Liver (tissue), 9 donors: ENCODE data around the gene NOS1. TPM values are rescaled to one million over a fixed set of nuclear protein-coding genes. Genes with fewer than 3 reads are reported as not detected.

Experiments
- DNase-seq: peaks from one replicate; pipeline ENCODE4 v3.0.0-alpha.2; 2017; ENCODE audit warnings: low spot score
- H3K27ac ChIP-seq, 2 donors: one replicate each; pipeline ENCODE4 v1.7.0; 2013; ENCODE audit warnings: inconsistent platforms in 2 of 2, low read length in 2 of 2, control low read depth in 1 of 2, low read depth in 1 of 2, mild to moderate bottlenecking in 1 of 2
- H3K27me3 ChIP-seq, 4 donors: one replicate each; pipeline versions ENCODE4 v1.6.1 to v1.7.0; 2013; ENCODE audit warnings: low read length in 3 of 4, inconsistent platforms in 1 of 4, mild to moderate bottlenecking in 1 of 4, moderate library complexity in 1 of 4; ENCODE audit not compliant: control insufficient read depth in 4 of 4, insufficient read depth in 4 of 4
- H3K36me3 ChIP-seq, 4 donors: one replicate each; pipeline versions ENCODE4 v1.6.1 to v1.7.0; 2013; ENCODE audit warnings: low read length in 3 of 4, mild to moderate bottlenecking in 3 of 4, low read depth in 1 of 4, moderate library complexity in 1 of 4; ENCODE audit not compliant: control insufficient read depth in 4 of 4, insufficient read depth in 3 of 4
- H3K4me1 ChIP-seq, 4 donors: one replicate each; pipeline versions ENCODE4 v1.6.1 to v1.7.0; 2013; ENCODE audit warnings: low read length in 3 of 4, mild to moderate bottlenecking in 3 of 4, moderate library complexity in 1 of 4; ENCODE audit not compliant: control insufficient read depth in 4 of 4, insufficient read depth in 4 of 4
- H3K4me3 ChIP-seq, 3 donors: one replicate each; pipeline versions ENCODE4 v1.6.1 to v1.7.0; 2013; ENCODE audit warnings: low read length in 3 of 3, control low read depth in 1 of 3, low read depth in 1 of 3, mild to moderate bottlenecking in 1 of 3
- H3K9ac ChIP-seq, 2 donors: one replicate each; pipeline ENCODE4 v1.7.0; 2013; ENCODE audit warnings: low read length in 2 of 2, mild to moderate bottlenecking in 2 of 2, moderate library complexity in 2 of 2, control low read depth in 1 of 2, low read depth in 1 of 2
- H3K9me3 ChIP-seq, 4 donors: one replicate each; pipeline versions ENCODE4 v1.6.1 to v1.7.0; 2013; ENCODE audit warnings: low read length in 3 of 4; ENCODE audit not compliant: control insufficient read depth in 4 of 4
- EGR1 ChIP-seq, 2 donors: IDR thresholded peaks; 2 replicates each; pipeline ENCODE4 v1.6.1; 2016 to 2018; ENCODE audit warnings: antibody characterized with exemption in 2 of 2, low read depth in 2 of 2
- FOXA1 ChIP-seq: IDR thresholded peaks from 2 replicates; pipeline ENCODE4 v1.6.1; 2016; ENCODE audit warnings: antibody characterized with exemption
- FOXA2 ChIP-seq: IDR thresholded peaks from 2 replicates; pipeline ENCODE4 v1.6.1; 2016; ENCODE audit warnings: antibody characterized with exemption
- GABPA ChIP-seq, 2 donors: IDR thresholded peaks in 1 of 2; conservative IDR thresholded peaks in 1 of 2; 2 replicates each; pipeline ENCODE4 v1.6.1; 2016; ENCODE audit warnings: antibody characterized with exemption in 2 of 2, mild to moderate bottlenecking in 1 of 2, moderate library complexity in 1 of 2
- HNF4A ChIP-seq, 2 donors: conservative IDR thresholded peaks; 2 replicates each; pipeline ENCODE4 v1.6.1; 2016; ENCODE audit warnings: antibody characterized with exemption in 2 of 2, mild to moderate bottlenecking in 2 of 2
- HNF4G ChIP-seq: IDR thresholded peaks from 2 replicates; pipeline ENCODE4 v1.6.1; 2016; ENCODE audit warnings: antibody characterized with exemption
- JUND ChIP-seq, 2 donors: IDR thresholded peaks; 2 replicates each; pipeline ENCODE4 v1.6.1; 2016; ENCODE audit warnings: antibody characterized with exemption in 2 of 2
- NR2F2 ChIP-seq: IDR thresholded peaks from 2 replicates; pipeline ENCODE4 v1.6.1; 2016; ENCODE audit warnings: antibody characterized with exemption
- RAD21 ChIP-seq, 2 donors: IDR thresholded peaks; 2 replicates each; pipeline ENCODE4 v1.6.1; 2016; ENCODE audit warnings: antibody characterized with exemption in 2 of 2, mild to moderate bottlenecking in 2 of 2
- RXRA ChIP-seq, 2 donors: IDR thresholded peaks; 2 replicates each; pipeline ENCODE4 v1.6.1; 2017 to 2018; ENCODE audit warnings: antibody characterized with exemption in 2 of 2, mild to moderate bottlenecking in 1 of 2
- SP1 ChIP-seq: IDR thresholded peaks from 2 replicates; pipeline ENCODE4 v1.6.1; 2018; ENCODE audit warnings: antibody characterized with exemption, mild to moderate bottlenecking
- TAF1 ChIP-seq: conservative IDR thresholded peaks from 2 replicates; pipeline ENCODE4 v1.6.1; 2016; ENCODE audit warnings: antibody characterized with exemption, mild to moderate bottlenecking
- YY1 ChIP-seq: IDR thresholded peaks from 2 replicates; pipeline ENCODE4 v1.6.1; 2016; ENCODE audit warnings: antibody characterized with exemption, mild to moderate bottlenecking
- WGBS: extraction: QIAGEN DNeasy Blood & Tissue Kit; methylation state at CpG from one replicate; pipeline ENCODE4 v1.1.7; 2013; 5-methylcytosine and 5-hydroxymethylcytosine counted together
- polyA plus RNA-seq, 2 donors: library from polyadenylated mRNA; stranded (reverse) in 1 of 2; unstranded in 1 of 2; fragments of 200-250 nt in 1 of 2; fragments of >200 nt in 1 of 2; fragmentation: Nextera tagmentation in 1 of 2; extraction: Ambion mirVana in 1 of 2; gene quantifications; one replicate each; pipeline versions ENCODE4 v1.2.1 to v1.2.3, GENCODE V29; 2013 to 2015
- total RNA-seq, 2 donors: library from RNA; depleted of rRNA; stranded (reverse); fragments of >200 nt; gene quantifications; one replicate each; pipeline ENCODE4 v1.2.3, GENCODE V29; 2014
- TF ChIP-seq, protein P1 (sequence below): IDR thresholded peaks from 2 replicates; pipeline ENCODE4 v1.6.1; 2016; ENCODE audit warnings: antibody characterized with exemption, mild to moderate bottlenecking
- TF ChIP-seq, protein P2 (sequence below): IDR thresholded peaks from 2 replicates; pipeline ENCODE4 v1.6.1; 2016; ENCODE audit warnings: antibody characterized with exemption
- TF ChIP-seq, protein P3 (sequence below): fragments of 150-350 bp; IDR thresholded peaks from 2 replicates; pipeline ENCODE4 v1.5.1; 2017; ENCODE audit warnings: improper control_type of control experiment, low read depth, low read length; ENCODE audit not compliant: missing input control
- TF ChIP-seq, protein P4 (sequence below): IDR thresholded peaks from 2 replicates; pipeline ENCODE4 v1.6.1; 2016; ENCODE audit warnings: antibody characterized with exemption
- TF ChIP-seq, protein P5 (sequence below): IDR thresholded peaks from 2 replicates; pipeline ENCODE4 v1.6.1; 2016; ENCODE audit warnings: antibody characterized with exemption
- donor health status: healthy.
- donor health status: healthy.
- donor health status: healthy.
- donor health status: healthy.
- donor health status: healthy.

The NOS1 gene
- total and polyA plus RNA-seq, 4 donors = under 0.01 to 0.08 (median 0.01) TPM; not detected in 1

DNA sequence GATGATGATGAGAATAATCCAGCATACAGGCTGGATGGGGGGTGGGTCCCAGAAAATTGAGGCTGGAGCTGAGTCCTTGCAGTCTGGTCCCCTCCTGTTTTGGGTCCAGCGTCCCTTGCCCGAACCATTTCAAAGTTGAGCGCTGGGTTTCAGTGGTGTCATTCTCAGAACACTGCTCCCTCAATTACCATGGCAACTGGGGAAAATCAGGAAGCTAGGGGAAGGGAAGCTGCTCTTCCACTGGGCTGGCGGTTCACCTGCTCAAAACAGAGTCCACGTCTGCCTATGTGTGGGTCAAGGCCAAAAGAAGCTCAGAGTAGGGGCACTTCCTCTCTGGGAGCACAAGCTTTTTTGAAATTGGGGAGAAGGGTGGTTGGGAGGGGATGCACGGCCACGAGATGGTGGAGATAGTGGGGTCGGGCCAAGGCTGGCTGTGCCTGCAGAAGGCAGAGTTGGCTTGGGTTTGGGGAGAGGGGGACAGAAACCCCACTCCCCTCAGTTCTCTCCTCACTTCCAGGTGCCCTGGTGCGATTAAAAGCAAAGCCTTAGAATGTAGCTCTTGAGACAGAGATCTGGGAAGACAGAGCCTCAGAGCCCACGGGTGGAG is 1.7 kb upstream of the NOS1 start:
- no peak overlapping the region for H3K9ac ChIP-seq
- H3K4me3 ChIP-seq = no peak overlapping the region
- no peak for DNase-seq
- H3K27ac ChIP-seq = no peak overlapping the region
- H3K36me3 ChIP-seq = no peaks in the 10 kb centered on the region
- 39% methylated on average over 10 of the region's 10 CpGs for WGBS
- no peaks in the 10 kb centered on the region for H3K9me3 ChIP-seq
- H3K4me1 ChIP-seq = peaks cover 0 to 10% (median 2%) of the 10 kb centered on the region in 4 donors
- TF ChIP-seq SP1 = no peak
- no peak for TF ChIP-seq RXRA (IDR thresholded peaks at IDR 0.05)
- TF ChIP-seq, protein P1, sequence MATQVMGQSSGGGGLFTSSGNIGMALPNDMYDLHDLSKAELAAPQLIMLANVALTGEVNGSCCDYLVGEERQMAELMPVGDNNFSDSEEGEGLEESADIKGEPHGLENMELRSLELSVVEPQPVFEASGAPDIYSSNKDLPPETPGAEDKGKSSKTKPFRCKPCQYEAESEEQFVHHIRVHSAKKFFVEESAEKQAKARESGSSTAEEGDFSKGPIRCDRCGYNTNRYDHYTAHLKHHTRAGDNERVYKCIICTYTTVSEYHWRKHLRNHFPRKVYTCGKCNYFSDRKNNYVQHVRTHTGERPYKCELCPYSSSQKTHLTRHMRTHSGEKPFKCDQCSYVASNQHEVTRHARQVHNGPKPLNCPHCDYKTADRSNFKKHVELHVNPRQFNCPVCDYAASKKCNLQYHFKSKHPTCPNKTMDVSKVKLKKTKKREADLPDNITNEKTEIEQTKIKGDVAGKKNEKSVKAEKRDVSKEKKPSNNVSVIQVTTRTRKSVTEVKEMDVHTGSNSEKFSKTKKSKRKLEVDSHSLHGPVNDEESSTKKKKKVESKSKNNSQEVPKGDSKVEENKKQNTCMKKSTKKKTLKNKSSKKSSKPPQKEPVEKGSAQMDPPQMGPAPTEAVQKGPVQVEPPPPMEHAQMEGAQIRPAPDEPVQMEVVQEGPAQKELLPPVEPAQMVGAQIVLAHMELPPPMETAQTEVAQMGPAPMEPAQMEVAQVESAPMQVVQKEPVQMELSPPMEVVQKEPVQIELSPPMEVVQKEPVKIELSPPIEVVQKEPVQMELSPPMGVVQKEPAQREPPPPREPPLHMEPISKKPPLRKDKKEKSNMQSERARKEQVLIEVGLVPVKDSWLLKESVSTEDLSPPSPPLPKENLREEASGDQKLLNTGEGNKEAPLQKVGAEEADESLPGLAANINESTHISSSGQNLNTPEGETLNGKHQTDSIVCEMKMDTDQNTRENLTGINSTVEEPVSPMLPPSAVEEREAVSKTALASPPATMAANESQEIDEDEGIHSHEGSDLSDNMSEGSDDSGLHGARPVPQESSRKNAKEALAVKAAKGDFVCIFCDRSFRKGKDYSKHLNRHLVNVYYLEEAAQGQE = no peak
- TF ChIP-seq RAD21 (IDR thresholded peaks at IDR 0.05) = no peak
- no peak for TF ChIP-seq FOXA2
- TF ChIP-seq, protein P2, sequence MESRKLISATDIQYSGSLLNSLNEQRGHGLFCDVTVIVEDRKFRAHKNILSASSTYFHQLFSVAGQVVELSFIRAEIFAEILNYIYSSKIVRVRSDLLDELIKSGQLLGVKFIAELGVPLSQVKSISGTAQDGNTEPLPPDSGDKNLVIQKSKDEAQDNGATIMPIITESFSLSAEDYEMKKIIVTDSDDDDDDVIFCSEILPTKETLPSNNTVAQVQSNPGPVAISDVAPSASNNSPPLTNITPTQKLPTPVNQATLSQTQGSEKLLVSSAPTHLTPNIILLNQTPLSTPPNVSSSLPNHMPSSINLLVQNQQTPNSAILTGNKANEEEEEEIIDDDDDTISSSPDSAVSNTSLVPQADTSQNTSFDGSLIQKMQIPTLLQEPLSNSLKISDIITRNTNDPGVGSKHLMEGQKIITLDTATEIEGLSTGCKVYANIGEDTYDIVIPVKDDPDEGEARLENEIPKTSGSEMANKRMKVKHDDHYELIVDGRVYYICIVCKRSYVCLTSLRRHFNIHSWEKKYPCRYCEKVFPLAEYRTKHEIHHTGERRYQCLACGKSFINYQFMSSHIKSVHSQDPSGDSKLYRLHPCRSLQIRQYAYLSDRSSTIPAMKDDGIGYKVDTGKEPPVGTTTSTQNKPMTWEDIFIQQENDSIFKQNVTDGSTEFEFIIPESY = no peak
- TF ChIP-seq TAF1 = no peak
- TF ChIP-seq, protein P3, sequence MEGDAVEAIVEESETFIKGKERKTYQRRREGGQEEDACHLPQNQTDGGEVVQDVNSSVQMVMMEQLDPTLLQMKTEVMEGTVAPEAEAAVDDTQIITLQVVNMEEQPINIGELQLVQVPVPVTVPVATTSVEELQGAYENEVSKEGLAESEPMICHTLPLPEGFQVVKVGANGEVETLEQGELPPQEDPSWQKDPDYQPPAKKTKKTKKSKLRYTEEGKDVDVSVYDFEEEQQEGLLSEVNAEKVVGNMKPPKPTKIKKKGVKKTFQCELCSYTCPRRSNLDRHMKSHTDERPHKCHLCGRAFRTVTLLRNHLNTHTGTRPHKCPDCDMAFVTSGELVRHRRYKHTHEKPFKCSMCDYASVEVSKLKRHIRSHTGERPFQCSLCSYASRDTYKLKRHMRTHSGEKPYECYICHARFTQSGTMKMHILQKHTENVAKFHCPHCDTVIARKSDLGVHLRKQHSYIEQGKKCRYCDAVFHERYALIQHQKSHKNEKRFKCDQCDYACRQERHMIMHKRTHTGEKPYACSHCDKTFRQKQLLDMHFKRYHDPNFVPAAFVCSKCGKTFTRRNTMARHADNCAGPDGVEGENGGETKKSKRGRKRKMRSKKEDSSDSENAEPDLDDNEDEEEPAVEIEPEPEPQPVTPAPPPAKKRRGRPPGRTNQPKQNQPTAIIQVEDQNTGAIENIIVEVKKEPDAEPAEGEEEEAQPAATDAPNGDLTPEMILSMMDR = no peak
- TF ChIP-seq YY1 = no peak
- no peak for TF ChIP-seq JUND (IDR thresholded peaks at IDR 0.05)
- TF ChIP-seq FOXA1 = no peak
- TF ChIP-seq NR2F2 = no peak
- TF ChIP-seq GABPA (IDR thresholded peaks at IDR 0.05 in 1 of 2, conservative IDR thresholded peaks at IDR 0.05 in 1 of 2) = no peak
- TF ChIP-seq, protein P4, sequence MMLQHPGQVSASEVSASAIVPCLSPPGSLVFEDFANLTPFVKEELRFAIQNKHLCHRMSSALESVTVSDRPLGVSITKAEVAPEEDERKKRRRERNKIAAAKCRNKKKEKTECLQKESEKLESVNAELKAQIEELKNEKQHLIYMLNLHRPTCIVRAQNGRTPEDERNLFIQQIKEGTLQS = no peak
- TF ChIP-seq, protein P5, sequence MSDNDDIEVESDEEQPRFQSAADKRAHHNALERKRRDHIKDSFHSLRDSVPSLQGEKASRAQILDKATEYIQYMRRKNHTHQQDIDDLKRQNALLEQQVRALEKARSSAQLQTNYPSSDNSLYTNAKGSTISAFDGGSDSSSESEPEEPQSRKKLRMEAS = no peak
- no peak for TF ChIP-seq HNF4G
- TF ChIP-seq HNF4A (conservative IDR thresholded peaks at IDR 0.05) = no peak
- TF ChIP-seq EGR1 (IDR thresholded peaks at IDR 0.05; ENCODE audit: low read depth in 2 of 2) = no peak
- H3K27me3 ChIP-seq = peaks cover 7 to 15% (median 14%) of the 10 kb centered on the region in 4 donors
